Measurements from ENCODE around the gene GOSR2. TPM values are rescaled to one million over a fixed set of nuclear protein-coding genes. Genes with fewer than 3 reads are reported as not detected.

GOSR2 gene
- total and polyA plus RNA-seq, 2 of the 13 experiments (the other 11 are each of a cell fraction or from before 2014, with no cell fraction given), result 61.5 to 63.9 TPM

DNA sequence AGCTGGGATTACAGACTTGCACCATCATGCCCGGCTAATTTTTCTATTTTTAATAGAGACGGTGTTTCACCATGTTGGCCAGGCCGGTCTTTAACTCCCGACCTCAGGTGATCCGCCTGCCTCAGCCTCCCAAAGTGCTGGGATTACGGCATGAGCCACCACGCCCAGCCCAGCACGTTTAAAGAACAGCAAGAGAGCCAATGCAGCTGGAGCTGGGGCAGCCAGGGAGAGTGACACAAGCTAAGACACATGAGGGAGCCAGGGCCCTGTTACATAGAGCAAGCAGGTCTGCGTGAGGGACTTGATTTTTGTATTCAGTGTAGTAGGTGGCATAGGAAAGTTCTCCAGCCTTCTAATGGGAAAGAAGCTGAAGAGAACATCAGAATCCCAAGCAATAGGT is 21.7 kb upstream of the GOSR2 start:
- POLR2A ChIA-PET, result no interaction called here
- BruUV-seq (replicated peaks), result no TSS peak
- no peak overlapping the region for H3K9ac ChIP-seq (ENCODE audit: insufficient read depth, low read depth, low read length)
- WGBS (ENCODE audit: low lambda C conversion rate), result 34% methylated on average over 9 of the region's 9 CpGs
- in situ Hi-C loops (cut with HindIII; ENCODE audit: extremely low pct_ligation_motif_present, low pct_unique_long_range_greater_than_20kb), result no loop called here
- ATAC-seq (no peak), FAIRE-seq (no peak), DNase-seq (ENCODE audit: low spot score) (no peak)
- peaks cover 8% of the 10 kb centered on the region for H3K4me1 ChIP-seq (ENCODE audit: insufficient read depth, low read length)
- no peak for TF ChIP-seq ZNF768 (CRISPR knock-in tag; IDR thresholded peaks at IDR 0.05)
- TF ChIP-seq HOXD1 (CRISPR knock-in tag; IDR thresholded peaks at IDR 0.05), result no peak
- TF ChIP-seq ZFP82 (CRISPR knock-in tag; IDR thresholded peaks at IDR 0.05; ENCODE audit: borderline replicate concordance), result no peak
- H3K4me3 ChIP-seq (replicated peaks in 1 of 3; ENCODE audit: insufficient read depth in 1 of 3, low read depth in 2 of 3, low read length in 3 of 3), result no peak overlapping the region
- CTCF ChIA-PET (ENCODE audit: low intra/inter-chr PET ratio, low total read pairs), result no interaction called here
- H3K79me2 ChIP-seq (ENCODE audit: insufficient read depth, low read length), result no peaks in the 10 kb centered on the region
- H3K36me3 ChIP-seq (replicated peaks in 1 of 2; ENCODE audit: control insufficient read depth in 1 of 2, insufficient read depth in 2 of 2, low read length in 2 of 2), result no peaks in the 10 kb centered on the region
- H2AFZ ChIP-seq (ENCODE audit: low read length), result no peak overlapping the region
- no peak overlapping the region for H3K27ac ChIP-seq (ENCODE audit: extremely low read length, insufficient read depth, low read length)
- no peaks in the 10 kb centered on the region; the same call in 1 of the 2 replicates for H4K20me1 ChIP-seq (ENCODE audit: insufficient read depth, low read length)
- intact Hi-C loops (cut with micrococcal nuclease; ENCODE audit: unreplicated experiment), result no loop called here
- H3K27me3 ChIP-seq (ENCODE audit: control insufficient read depth in 1 of 2, insufficient read depth in 2 of 2, low read length in 2 of 2), result peaks cover 6 to 27% of the 10 kb centered on the region in 2 experiments; a peak in 4 of 5 replicates
- no peaks in the 10 kb centered on the region for H3K9me3 ChIP-seq (ENCODE audit: low read length)
- H3K4me2 ChIP-seq (ENCODE audit: low read depth, low read length), result no peak overlapping the region

DNA sequence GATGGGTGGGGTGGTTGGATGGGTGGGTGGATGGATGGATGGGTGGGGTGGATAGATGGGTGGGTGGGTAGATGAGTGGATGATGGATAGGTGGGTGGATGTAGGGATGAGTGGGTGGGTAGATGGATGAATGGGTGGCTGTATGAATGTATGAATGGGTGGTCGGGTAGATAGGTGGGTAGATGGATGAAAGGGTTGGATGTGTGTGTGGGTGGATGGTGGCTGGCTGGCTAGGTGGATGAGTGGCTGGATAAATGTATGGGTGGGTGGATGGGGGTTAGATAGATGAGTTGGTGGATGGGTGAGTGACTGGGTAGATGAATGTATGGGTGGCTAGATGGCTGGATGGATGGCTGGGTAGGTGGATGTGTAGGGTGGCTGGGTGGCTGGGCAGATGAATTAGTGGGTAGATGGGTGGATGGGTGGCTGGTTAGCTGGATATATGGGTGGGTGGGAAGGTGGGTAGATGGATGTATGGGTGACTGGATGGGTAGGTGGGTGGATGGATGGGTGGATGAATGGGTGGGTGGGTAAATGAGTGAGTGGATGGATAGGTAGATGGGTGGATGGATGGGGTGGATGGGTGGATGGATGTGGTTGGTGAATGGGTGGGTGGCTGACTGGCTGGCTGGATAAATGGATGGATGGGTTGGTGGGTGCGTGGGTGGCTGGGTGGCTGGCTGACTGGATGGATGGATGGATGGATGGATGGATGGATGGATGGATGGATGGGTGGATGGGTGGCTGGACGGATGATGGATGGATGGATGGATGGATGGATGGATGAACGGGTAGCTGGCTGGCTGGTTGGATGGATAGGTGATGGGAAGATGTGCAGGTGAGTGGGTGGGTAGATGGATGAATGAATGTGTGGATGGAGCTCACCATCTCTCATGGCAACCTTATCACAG is 18.9 kb upstream of the GOSR2 start:
- no peak overlapping the region for H3K9ac ChIP-seq (ENCODE audit: insufficient read depth, low read depth, low read length)
- no peaks in the 10 kb centered on the region; the same call in 1 of the 2 replicates for H4K20me1 ChIP-seq (ENCODE audit: insufficient read depth, low read length)
- no peak for ATAC-seq
- H3K4me3 ChIP-seq (replicated peaks in 1 of 3; ENCODE audit: insufficient read depth in 1 of 3, low read depth in 2 of 3, low read length in 3 of 3), result no peak overlapping the region
- no peak overlapping the region for H3K4me2 ChIP-seq (ENCODE audit: low read depth, low read length)
- intact Hi-C loops (cut with micrococcal nuclease; ENCODE audit: unreplicated experiment) (no loop called here), in situ Hi-C loops (cut with HindIII; ENCODE audit: extremely low pct_ligation_motif_present, low pct_unique_long_range_greater_than_20kb) (no loop called here)
- no peaks in the 10 kb centered on the region for H3K79me2 ChIP-seq (ENCODE audit: insufficient read depth, low read length)
- no peaks in the 10 kb centered on the region for H3K9me3 ChIP-seq (ENCODE audit: low read length)
- no peak overlapping the region for H3K27ac ChIP-seq (ENCODE audit: extremely low read length, insufficient read depth, low read length)
- peaks cover 5 to 32% of the 10 kb centered on the region in 2 experiments for H3K27me3 ChIP-seq (ENCODE audit: control insufficient read depth in 1 of 2, insufficient read depth in 2 of 2, low read length in 2 of 2)
- DNase-seq (ENCODE audit: low spot score), result no peak
- no peaks in the 10 kb centered on the region for H3K36me3 ChIP-seq (replicated peaks in 1 of 2; ENCODE audit: control insufficient read depth in 1 of 2, insufficient read depth in 2 of 2, low read length in 2 of 2)
- ChIA-PET POLR2A (no interaction called here), CTCF (ENCODE audit: low intra/inter-chr PET ratio, low total read pairs) (no interaction called here)
- WGBS (ENCODE audit: low lambda C conversion rate), result under 1% methylated on average over 4 of the region's 4 CpGs
- BruUV-seq (replicated peaks), result no TSS peak
- peaks cover 8% of the 10 kb centered on the region for H3K4me1 ChIP-seq (ENCODE audit: insufficient read depth, low read length)
- H2AFZ ChIP-seq (ENCODE audit: low read length), result no peak overlapping the region
- FAIRE-seq, result no peak
- no peak for TF ChIP-seq MED13 (CRISPR knock-in tag; IDR thresholded peaks at IDR 0.05)
- no peak for TF ChIP-seq ZNF253 (CRISPR knock-in tag; IDR thresholded peaks at IDR 0.05; ENCODE audit: borderline replicate concordance)
- TF ChIP-seq ZNF101 (CRISPR knock-in tag; IDR thresholded peaks at IDR 0.05; ENCODE audit: borderline replicate concordance, low read depth), result no peak
- TF ChIP-seq, protein P1, sequence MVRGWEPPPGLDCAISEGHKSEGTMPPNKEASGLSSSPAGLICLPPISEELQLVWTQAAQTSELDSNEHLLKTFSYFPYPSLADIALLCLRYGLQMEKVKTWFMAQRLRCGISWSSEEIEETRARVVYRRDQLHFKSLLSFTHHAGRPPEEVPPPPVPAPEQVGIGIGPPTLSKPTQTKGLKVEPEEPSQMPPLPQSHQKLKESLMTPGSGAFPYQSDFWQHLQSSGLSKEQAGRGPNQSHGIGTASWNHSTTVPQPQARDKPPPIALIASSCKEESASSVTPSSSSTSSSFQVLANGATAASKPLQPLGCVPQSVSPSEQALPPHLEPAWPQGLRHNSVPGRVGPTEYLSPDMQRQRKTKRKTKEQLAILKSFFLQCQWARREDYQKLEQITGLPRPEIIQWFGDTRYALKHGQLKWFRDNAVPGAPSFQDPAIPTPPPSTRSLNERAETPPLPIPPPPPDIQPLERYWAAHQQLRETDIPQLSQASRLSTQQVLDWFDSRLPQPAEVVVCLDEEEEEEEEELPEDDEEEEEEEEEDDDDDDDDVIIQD (CRISPR knock-in tag; IDR thresholded peaks at IDR 0.05; ENCODE audit: low read depth), result no peak
- TF ChIP-seq, protein P2, sequence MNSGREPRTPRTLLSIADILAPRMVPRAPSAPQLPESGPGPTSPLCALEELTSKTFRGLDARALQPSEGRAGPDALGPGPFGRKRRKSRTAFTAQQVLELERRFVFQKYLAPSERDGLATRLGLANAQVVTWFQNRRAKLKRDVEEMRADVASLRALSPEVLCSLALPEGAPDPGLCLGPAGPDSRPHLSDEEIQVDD (CRISPR knock-in tag; IDR thresholded peaks at IDR 0.05; ENCODE audit: borderline replicate concordance), result no peak
- TF ChIP-seq, protein P3, sequence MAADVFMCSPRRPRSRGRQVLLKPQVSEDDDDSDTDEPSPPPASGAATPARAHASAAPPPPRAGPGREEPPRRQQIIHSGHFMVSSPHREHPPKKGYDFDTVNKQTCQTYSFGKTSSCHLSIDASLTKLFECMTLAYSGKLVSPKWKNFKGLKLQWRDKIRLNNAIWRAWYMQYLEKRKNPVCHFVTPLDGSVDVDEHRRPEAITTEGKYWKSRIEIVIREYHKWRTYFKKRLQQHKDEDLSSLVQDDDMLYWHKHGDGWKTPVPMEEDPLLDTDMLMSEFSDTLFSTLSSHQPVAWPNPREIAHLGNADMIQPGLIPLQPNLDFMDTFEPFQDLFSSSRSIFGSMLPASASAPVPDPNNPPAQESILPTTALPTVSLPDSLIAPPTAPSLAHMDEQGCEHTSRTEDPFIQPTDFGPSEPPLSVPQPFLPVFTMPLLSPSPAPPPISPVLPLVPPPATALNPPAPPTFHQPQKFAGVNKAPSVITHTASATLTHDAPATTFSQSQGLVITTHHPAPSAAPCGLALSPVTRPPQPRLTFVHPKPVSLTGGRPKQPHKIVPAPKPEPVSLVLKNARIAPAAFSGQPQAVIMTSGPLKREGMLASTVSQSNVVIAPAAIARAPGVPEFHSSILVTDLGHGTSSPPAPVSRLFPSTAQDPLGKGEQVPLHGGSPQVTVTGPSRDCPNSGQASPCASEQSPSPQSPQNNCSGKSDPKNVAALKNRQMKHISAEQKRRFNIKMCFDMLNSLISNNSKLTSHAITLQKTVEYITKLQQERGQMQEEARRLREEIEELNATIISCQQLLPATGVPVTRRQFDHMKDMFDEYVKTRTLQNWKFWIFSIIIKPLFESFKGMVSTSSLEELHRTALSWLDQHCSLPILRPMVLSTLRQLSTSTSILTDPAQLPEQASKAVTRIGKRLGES (CRISPR knock-in tag; IDR thresholded peaks at IDR 0.05; ENCODE audit: borderline replicate concordance), result no peak
- TF ChIP-seq, protein P4, sequence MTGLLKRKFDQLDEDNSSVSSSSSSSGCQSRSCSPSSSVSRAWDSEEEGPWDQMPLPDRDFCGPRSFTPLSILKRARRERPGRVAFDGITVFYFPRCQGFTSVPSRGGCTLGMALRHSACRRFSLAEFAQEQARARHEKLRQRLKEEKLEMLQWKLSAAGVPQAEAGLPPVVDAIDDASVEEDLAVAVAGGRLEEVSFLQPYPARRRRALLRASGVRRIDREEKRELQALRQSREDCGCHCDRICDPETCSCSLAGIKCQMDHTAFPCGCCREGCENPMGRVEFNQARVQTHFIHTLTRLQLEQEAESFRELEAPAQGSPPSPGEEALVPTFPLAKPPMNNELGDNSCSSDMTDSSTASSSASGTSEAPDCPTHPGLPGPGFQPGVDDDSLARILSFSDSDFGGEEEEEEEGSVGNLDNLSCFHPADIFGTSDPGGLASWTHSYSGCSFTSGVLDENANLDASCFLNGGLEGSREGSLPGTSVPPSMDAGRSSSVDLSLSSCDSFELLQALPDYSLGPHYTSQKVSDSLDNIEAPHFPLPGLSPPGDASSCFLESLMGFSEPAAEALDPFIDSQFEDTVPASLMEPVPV (CRISPR knock-in tag; IDR thresholded peaks at IDR 0.05), result no peak

All from HepG2 (cell line).